Measurements from ENCODE around the gene KIAA1328. TPM values are rescaled to one million over a fixed set of nuclear protein-coding genes. Genes with fewer than 3 reads are reported as not detected.
"Not testable (repeated sequence)": the region's sequence is repeated elsewhere in the genome, so short reads cannot be mapped to it uniquely, and the experiment has no call there.

KIAA1328 gene
- total RNA-seq, 1 donor from 2014 or later = 5.1 TPM

DNA sequence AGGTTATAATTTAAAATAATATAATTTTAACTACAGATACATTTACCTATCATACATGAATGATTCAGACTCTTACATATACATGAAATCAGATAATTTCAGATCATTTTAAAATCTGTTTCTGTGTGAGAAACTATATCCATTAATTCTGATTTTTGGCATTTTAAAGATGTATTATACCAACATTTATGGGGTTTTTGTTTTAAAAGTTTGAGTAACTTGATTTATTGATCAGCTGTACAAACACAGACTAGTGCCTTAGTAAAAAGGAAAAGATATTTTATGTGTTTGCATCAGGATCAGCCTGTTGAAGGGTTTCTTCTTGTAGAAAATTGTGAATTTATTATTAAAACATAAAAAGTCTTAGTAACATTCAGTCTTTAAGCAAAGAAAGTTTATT is 59.9 kb downstream of the KIAA1328 start:
- no peak for ATAC-seq

DNA sequence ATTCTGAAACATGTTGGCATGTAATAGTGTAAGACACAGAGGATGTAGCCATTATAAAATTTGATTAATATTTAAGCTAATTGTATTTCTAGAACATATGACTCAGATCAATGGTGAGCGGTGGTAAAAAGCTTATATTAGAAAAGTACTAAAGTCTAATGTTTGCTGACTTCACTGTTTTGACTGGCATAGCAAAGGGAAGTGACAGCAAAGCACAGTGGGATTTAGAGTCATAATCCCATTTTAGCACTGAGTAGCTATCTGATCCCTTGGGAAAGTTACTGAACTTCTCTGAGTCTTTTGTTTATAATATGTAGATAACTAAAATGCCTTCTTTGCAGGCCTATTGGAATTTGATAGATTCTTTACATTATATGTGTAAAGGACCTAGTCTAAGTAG is 60.4 kb downstream of the KIAA1328 start:
- ATAC-seq = no peak

DNA sequence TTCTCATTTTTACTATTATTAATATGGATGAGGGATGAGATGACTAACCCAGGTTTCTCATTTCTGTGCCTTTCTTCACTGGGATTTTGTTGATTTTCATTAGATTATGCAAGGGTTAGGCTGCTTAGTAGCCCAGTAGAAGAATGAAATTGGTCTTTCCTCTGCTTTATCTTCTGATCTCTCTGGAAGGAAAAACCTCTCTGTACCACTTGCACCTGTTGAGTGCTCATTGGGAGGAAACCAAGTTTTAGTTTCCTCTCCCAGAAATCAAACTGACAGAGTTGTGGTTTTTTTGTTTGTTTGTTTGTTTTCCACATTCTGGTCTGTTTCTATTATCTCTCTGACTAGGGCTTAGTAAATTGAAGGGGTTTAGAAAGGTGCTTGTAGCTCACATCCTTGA is 60.8 kb downstream of the KIAA1328 start:
- no peak for ATAC-seq

DNA sequence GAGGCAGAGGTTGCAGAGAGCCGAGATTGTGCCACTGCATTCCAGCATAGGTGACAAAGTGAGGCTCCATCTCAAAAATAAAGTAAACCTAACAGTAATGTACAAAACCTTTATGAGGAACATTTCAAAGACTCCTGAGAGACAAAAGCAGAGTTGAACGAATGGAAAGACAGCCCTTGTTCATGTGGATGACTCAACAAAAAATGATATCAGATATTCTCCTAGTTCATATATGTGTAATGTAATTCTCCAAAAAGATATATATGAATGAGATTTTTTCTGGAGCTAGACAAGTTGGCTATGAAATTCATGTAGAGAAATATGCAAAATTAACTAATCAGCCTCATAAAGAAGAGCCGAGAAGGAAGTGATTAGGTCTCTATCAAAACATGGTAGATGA is 61.7 kb downstream of the KIAA1328 start:
- no peak for ATAC-seq

DNA sequence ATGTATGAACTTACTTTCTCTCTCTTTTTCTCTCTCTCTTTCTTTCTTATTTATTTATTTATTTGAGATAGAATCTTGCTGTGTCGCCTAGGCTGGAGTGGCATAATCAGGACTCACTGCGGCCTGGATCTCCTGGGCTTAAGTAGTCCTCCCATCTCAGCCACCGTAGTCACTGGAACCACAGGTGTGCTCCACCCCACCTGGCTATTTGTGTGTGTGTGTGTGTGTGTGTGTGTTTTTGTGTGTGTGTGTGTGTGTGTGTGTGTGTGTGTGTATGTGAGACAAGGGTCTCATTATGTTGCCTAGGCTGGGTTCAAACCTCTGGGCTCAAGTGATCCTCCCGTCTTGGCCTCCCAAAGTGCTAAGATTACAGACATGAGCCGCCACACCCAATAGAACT is 64.3 kb downstream of the KIAA1328 start:
- ATAC-seq = no peak

DNA sequence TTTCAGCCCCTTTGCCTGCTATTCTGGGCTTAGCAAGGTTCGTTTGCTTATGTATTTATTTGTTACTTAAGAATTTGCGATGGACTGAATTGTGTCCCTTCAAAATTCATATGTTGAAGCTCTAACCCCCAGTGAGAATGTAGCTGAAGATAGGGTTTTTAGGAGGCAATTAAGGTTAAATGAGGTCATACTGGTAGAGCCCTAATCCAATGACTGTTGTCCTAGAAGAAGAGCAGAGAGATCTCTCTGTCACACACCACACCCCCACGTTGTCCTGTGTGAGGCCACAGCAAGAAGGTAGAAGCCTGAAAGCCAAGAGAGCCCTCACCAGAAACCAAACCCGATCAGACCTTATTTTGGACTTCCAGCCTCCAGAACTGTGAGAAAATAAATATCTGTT is 66.7 kb downstream of the KIAA1328 start:
- no peak for ATAC-seq

DNA sequence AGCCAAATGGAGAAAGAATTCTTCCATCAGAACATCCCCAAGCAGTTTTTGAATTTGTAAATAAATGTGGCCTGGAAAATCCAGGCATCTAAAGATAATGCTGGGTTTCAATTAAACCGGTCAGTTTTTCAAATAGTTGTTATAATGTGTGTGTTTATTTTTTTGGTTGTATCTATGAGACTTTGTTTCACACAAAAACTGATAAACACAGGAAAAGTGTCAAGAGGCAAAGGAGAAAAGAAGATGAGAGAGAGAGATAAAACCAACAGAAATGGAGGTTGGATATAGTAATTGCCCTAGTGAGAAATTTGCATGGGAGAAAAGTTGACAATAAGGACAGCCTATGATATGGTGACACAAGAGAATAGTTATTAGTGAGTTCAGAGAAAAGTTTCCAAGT is 68.3 kb downstream of the KIAA1328 start:
- ATAC-seq = no peak

DNA sequence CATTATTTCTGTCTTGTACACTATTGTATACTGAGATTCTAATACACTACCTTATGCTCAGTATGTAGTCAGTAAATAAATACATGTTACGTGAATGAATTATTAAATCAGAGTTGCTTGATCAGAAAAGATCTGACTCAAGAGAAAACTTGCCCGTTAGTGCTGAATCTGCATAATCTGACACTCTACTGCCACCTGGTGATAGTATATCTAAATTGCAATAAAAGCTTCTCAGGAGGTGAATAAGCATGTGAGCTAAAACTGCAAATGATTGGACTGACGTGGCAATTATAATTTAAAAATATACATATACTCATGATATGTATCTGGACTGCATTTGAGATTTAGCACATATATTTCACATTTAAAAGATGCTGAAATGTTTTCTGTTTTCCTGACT is 70.4 kb downstream of the KIAA1328 start:
- no peak for ATAC-seq

DNA sequence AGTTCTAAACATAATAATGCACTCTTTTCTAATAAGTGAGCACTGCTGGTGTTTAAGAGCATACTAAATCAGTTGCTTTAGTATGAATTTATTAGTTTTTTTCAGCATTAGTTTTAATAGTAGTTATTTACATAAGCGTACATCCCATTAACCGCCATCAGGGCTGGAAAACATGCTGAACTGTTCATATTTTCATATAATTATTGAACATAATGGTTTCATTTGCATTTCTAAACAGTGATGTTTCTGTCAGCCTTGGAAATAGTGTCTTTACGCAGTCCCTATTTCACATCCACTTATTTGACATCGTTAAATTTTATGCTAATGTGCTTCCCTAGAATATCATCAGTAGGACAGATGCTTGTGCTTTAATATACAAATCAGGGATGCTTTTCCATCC is 71.5 kb downstream of the KIAA1328 start:
- ATAC-seq = no peak

DNA sequence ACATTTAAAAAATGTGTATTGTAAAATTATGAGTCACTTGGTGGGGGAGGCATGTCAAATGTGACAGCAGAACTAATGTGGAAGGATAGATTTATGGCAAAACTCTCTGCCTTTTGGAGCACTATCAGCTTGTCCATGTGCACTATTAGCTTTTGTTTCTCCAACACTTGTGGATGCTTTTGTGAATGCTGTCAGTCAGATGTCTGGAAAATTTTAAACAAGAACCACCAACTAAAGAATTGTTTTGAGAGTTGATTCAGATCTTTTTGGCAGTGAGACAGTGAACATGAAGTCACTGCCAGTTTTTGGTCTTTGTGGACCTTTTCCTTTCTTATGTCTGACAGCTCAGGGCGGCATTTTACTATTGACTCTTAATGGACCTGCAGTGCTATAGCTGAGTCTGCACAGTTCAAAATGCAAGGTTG is 72.4 kb downstream of the KIAA1328 start:
- ATAC-seq = no peak

DNA sequence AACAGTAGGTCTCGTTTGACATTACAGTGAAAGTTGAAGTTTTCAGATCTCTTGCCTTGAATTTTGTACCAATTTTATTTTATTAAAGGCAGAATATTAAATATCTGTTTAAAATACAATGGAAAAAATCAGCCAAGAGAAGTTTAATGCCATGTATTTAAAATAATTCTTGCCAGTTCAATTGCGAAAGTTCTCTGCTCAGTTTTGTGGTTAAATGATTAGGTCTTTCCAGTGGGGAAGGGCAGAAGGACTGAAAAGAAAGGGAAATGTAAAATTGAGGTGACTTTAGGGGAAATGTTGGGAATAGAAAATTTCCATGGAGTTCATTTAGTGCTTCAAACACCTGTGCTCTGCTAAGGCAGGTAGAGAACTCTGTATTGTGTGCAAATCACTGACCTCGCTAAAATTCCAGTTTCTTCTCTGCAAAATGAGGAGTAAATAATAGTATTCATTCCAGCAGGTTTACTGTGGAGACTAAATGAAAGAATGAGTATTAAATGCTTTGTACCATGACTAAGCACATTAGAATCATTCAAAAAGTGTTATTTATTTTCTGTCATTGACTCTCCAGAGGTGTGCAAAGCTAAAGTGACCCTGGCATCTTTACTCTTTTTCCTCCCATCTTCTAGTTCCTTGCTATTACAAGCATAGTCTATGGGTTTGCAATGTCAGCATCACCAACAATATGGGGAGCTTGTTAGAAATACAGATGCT is 74.4 kb downstream of the KIAA1328 start:
- no peak for ATAC-seq

DNA sequence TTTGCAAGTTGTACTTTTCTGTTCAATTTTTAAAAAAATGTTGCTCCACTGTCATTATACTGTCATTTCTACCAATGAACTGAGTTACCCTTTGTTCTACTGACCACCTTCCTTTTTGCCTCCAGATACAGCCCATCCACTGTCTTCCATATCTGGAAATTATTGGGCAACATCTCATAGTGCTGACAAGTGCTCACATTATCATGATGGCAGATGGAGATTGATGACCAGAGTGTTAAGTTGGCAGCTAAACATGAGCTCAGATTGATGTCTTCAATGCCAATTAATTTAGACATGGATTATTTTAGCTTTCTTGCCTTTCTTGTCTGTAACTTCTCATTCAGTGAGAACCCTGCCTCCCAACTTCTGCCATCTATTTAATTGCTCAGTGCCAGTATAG is 76.6 kb downstream of the KIAA1328 start:
- no peak for ATAC-seq

DNA sequence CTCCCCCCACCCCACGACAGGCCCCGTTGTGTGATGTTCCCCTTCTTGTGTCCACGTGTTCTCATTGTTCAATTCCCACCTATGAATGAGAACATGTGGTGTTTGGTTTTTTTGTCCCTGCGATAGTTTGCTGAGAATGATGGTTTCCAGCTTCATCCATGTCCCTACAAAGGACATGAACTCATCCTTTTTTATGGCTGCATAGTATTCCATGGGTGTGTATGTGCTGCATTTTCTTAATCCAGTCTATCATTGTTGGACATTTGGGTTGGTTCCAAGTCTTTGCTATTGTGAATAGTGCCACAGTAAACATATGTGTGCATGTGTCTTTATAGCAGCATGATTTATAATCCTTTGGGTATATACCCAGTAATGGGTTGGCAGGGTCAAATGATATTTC is 80.4 kb downstream of the KIAA1328 start:
- ATAC-seq = not testable (repeated sequence)

DNA sequence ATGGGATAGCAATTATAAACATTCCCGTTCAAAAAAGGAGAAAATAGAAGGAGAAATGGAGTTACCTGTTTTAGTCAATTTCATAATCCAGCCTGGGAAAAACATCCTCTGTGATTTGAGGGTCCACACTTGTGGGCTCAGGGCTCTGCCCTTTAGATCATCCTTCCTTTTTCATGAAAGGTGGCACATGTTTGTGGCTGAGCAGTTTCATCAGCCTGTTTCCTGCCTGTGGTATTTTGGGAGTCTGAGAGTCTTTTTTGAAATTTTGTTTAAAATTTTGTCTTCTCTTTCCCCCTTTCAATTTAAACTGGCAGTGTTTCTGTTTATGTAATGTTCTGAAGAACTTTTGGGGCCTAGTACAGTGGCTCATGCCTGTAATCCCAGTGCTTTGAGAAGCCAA is 84.0 kb downstream of the KIAA1328 start:
- no peak for ATAC-seq

DNA sequence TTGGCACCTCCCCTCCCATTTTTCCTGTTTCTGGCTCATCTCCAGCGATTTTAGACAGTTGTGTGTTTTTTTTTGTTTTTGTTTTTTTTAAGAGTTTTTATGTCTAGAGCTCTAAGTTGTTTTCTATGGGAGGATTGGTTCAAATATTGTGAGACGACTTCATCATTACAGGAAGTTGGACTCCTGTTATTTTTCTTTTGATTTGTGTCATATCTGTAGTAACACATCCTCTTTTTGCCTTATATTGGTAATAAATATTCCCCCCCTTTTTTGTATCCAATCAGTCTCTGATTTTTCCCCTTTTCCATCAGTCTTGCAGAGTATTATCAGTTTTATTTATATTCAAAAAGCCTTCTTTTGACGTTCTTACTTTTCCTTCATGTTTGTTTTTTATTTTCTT is 89.0 kb downstream of the KIAA1328 start:
- no peak for ATAC-seq

DNA sequence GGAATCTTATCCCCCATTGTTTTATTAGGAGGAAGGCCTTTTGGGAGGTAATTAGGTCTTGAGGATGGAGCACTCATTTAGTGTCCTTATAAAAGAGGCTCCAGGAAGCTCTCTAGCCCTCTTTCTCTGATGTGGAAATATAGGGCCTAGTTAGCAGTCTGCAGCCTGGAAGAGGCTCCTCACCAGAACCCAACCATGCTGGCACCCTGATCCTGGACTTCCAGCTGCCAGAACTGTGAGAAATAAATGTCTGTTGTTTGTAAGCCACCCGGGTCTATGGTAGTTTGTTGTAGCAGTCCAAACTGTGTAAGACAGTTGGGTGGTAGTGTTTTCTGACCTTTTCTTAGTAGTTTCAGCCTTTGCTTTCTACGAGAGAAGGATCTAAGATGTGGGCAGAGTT is 100.7 kb downstream of the KIAA1328 start:
- ATAC-seq = no peak

DNA sequence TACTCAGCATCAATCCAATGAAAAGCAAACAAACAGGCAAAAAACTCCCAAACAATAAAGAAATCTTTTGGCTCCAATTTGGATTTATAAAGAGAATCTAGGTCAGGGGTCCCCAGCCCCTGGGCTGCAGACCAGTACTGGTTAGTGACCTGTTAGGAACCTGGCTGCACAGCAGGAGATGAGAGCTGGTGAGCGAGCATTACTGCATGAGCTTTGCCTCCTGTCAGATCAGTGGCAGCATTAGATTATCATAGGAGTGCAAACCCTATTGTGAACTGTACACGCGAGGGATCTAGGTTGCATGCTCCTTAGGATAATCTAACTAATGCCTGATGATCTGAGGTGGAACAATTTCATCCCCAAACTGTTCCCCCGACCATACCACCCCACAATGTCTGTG is 102.2 kb downstream of the KIAA1328 start:
- no peak for ATAC-seq

DNA sequence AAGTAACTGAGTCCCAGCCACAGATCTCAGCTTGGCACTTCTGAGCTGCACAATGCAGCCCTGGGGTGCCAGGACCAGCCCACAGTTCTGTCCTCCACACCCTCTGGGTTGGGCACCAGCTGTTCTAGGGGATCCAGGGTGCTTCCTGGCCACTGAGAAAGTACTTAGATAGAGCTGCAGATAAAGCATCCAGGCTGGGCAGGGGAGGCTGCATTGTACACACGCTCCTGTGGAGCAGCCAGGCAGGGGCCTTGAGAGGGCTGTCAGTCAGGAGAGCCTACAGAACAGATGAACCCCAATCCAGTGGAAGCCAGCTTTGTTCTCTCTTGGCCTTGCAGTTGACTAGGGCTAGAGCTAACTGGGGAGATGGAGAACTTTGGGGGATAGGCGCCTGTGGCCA is 104.6 kb downstream of the KIAA1328 start:
- ATAC-seq = no peak

DNA sequence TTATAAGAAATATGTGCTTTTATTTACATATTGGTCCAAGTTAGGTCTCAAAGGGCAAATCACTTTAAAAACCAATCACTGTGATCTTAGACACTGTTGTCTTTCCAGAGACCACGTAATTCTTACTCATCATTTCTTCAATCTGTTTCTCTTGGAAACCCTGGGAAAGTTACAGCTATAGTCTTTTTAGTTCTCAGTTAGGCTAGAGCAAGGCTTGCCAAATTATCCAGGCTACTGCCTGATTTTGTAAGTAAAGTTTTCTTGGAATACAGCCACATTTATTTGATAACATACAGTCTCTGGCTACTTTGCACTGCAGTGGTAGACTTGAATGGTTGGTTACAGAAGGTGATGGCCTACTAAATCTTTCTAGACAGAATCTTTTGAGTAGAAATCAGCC is 106.0 kb downstream of the KIAA1328 start:
- no peak for ATAC-seq

DNA sequence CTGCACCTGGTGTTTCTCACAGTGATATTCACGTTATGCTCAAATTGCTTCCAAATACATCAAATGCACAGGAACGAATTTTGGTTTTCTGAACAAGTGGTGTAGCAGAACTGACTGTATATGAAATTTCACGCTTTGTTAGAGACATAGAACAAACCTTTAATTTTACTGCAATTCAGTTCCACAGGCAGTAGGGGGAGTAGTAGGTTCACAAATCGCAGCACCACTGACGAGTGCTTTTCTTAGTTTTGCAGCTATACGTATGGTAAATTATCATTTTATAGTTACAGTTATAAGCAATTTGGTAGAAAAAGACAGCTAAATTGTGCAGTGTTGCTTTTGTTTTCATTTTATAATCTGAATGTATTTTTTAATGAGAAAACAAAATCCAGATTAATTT is 113.3 kb downstream of the KIAA1328 start:
- no peak for ATAC-seq

DNA sequence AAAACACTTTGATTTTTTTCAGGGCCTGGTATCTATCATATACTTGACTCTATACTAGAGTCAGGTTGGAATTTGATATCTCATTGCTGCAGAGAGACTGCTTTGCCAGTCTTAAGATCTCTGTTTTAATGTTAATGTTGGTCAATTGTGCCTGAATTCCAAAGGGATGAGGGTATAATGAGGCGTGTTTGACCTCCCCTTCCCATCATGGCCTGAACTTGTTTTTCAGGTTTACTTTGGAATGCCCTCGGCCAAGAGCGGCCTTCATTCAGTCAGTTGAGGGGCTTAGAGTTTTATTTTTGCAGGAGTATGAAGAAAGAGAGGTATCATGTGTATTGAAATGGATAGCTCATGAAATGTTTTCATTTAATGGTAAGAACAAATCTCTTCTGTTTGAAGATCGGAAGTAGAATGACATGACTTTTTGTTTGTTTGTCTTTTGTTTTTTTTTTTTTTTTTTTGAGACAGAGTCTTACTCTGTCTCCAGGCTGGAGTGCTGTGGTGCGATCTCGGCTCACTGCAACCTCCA is 119.0 kb downstream of the KIAA1328 start:
- no peak for ATAC-seq

DNA sequence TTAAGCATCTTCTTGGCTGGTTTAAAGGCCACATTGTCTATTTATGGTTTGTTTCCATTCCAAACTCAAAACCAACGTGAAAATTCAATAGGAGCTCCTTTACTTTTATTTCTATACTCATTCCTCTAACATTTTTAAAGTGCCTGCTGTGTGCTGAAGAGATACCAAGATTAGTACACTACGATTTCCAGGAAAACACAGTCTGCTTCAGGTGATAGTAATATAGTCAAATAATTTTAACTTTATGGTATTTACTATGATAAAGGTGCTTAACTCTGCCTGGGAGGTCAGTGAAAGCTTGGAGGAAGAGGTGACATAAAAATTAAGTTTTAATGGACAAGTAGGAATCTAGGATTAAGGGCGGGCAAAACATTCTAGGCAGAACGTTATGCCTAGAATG is 121.4 kb downstream of the KIAA1328 start:
- no peak for ATAC-seq

DNA sequence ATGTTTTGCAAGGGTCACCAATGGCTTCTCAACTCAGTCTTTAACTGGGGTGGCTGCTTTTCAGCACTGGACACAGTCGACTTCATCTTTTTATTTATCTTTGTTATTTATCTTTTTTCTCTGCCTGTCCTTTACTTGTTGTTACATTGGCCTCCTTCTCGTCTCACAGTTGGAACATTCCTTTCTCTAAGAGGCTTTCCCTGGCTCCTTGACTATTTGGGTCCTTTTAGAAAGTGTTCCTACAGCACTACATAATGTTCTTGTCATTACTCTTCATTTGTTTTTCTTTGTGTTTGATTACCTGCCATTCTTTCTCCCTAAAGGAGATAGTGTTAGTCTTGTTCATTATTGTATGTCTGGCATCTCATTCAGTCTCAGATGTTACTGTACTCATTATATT is 122.0 kb downstream of the KIAA1328 start:
- ATAC-seq = no peak

DNA sequence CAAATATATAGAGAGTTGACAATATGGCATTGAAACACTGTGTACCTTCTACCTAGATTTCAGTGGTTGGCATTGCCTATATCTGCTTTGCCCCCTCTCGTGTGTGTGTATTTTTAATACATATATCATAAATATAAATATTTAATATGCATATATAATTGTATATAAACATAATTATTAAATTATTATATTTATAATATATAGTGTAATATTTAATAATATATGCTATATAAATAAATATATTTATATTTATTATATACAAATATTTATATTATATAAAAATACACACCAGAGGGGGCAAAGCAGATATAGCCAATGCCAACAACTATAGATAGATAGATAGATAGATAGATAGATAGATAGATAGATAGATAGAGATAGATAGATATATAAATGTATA is 124.1 kb downstream of the KIAA1328 start:
- no peak for ATAC-seq

DNA sequence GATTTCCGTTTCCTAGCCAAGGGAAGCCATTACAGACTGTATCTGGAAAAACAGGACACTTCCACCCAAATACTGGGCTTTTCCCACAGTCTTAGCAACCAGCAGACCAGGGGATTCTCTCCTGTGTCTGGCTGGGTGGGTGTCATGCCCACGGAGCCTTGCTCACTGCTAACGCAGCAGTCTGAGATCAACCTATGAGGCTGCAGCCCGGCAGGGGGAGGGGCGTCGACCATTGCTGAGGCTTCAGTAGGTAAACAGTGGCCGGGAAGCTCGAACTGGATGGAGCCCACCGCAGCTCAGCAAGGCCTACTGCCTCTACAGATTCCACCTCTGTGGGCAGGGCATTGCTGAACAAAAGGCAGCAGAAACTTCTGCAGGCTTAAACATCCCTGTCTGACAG is 131.1 kb downstream of the KIAA1328 start:
- no peak for ATAC-seq

Data from esophagus mucosa (tissue), 1 donor.